HCT116 (cell line): ENCODE results near the gene OPN4. TPM values are rescaled to one million over a fixed set of nuclear protein-coding genes. Genes with fewer than 3 reads are reported as not detected.

Experiments used
- ATAC-seq: fragments of 200-7000 bp; cut with Tn5 transposase; 2 replicates; pipeline ENCODE4 v1.9.1; 2020; ENCODE audit warnings: mild to moderate bottlenecking, moderate library complexity
- BruUV-seq: library from RNA; stranded (reverse); fragments of 400-500 nt; replicated peaks from 2 replicates; lab custom pipeline; 2021; lab: Mats Ljungman, UMichigan
- CTCF ChIA-PET: fragments of 300-600 bp; sonication (Branson Sonifier 250); formaldehyde crosslinking; loops from one replicate; lab custom pipeline; 2021; ENCODE audit warnings: antibody characterized with exemption; lab: Charles Lee
- POLR2A ChIA-PET: fragments of 300-600, 350-600 bp; sonication (Branson Sonifier 250); formaldehyde crosslinking; loops from one replicate; lab custom pipeline; 2021; ENCODE audit warnings: antibody characterized with exemption; lab: Charles Lee
- RAD21 ChIA-PET, 2 experiments: fragments of 300-600 bp; sonication (Branson Sonifier 250); formaldehyde crosslinking; loops; one replicate each; lab custom pipeline; 2023; ENCODE audit warnings: low total read pairs in 2 of 2; ENCODE audit not compliant: uncharacterized antibody in 2 of 2, unreplicated experiment in 2 of 2, low non-redundant PET in 1 of 2; lab: Charles Lee
- DNase-seq: peaks from one replicate; pipeline ENCODE4 v3.0.0-alpha.2; 2010; ENCODE audit warnings: low read depth, low spot score
- H2AFZ ChIP-seq: fragments of 200-600 bp; shearing (Covaris generic), sonication (generic); 2 replicates; pipeline ENCODE4 v1.6.1; 2017; ENCODE audit warnings: low read depth, mixed run types, mixed read lengths, antibody characterized with exemption, low read length; ENCODE audit not compliant: poor library complexity, severe bottlenecking
- H3K27ac ChIP-seq: 2 replicates; pipeline ENCODE4 v1.5.1; 2012; ENCODE audit warnings: low read depth, low read length
- H3K27me3 ChIP-seq: fragments of 200-600 bp; sonication (generic); 2 replicates; pipeline ENCODE4 v1.6.1; 2016; ENCODE audit warnings: mixed run types, low read length, mixed read lengths; ENCODE audit not compliant: insufficient read depth
- H3K36me3 ChIP-seq, 2 experiments: fragments of 200-500 bp in 1 of 2; fragments of 200-600 bp in 1 of 2; sonication (Bioruptor generic) in 1 of 2; sonication (generic) in 1 of 2; 2 replicates each; pipeline versions ENCODE4 v1.5.1 to v1.6.1; 2014 to 2016; ENCODE audit warnings: low read length in 2 of 2, inconsistent platforms in 1 of 2, mixed read lengths in 1 of 2, mixed run types in 1 of 2; ENCODE audit not compliant: insufficient read depth in 2 of 2, control insufficient read depth in 1 of 2
- H3K4me1 ChIP-seq, 2 experiments: fragments of 200-600 bp in 1 of 2; sonication (generic) in 1 of 2; 2 replicates each; pipeline versions ENCODE4 v1.5.1 to v1.6.1; 2012 to 2017; ENCODE audit warnings: low read length in 2 of 2, inconsistent platforms in 1 of 2, mild to moderate bottlenecking in 1 of 2, mixed read lengths in 1 of 2, mixed run types in 1 of 2, moderate library complexity in 1 of 2; ENCODE audit not compliant: insufficient read depth in 2 of 2, control insufficient read depth in 1 of 2
- H3K4me2 ChIP-seq: fragments of 200-600 bp; sonication (generic); 2 replicates; pipeline ENCODE4 v1.6.1; 2017; ENCODE audit warnings: mixed run types, low read length, mixed read lengths
- H3K4me3 ChIP-seq, 2 experiments: fragments of 200-600 bp in 1 of 2; sonication (generic) in 1 of 2; replicated peaks in 1 of 2; 2 replicates each; pipeline ENCODE4 v1.5.1; 2011 to 2016; ENCODE audit warnings: low read length in 2 of 2, control low read depth in 1 of 2, low read depth in 1 of 2, mild to moderate bottlenecking in 1 of 2, mixed read lengths in 1 of 2, mixed run types in 1 of 2
- H3K79me2 ChIP-seq: fragments of 200-600 bp; sonication (generic); 2 replicates; pipeline ENCODE4 v1.6.1; 2017; ENCODE audit warnings: mild to moderate bottlenecking, mixed run types, low read length, moderate library complexity, mixed read lengths; ENCODE audit not compliant: insufficient read depth
- H3K9ac ChIP-seq: fragments of 200-600 bp; sonication (generic); 2 replicates; pipeline ENCODE4 v1.6.1; 2016; ENCODE audit warnings: low read length, mixed read lengths
- H3K9me2 ChIP-seq: fragments of 200-600 bp; sonication (generic), shearing (Covaris generic); 2 replicates; pipeline ENCODE4 v1.6.1; 2017; ENCODE audit warnings: mixed run types, mild to moderate bottlenecking, moderate library complexity; ENCODE audit not compliant: insufficient read depth
- H3K9me3 ChIP-seq, 2 experiments: fragments of 200-500 bp in 1 of 2; fragments of 200-600 bp in 1 of 2; sonication (Bioruptor generic) in 1 of 2; sonication (generic) in 1 of 2; 2 replicates each; pipeline ENCODE4 v1.6.1; 2014 to 2017; ENCODE audit warnings: low read length in 2 of 2, mixed read lengths in 2 of 2, inconsistent platforms in 1 of 2, low read depth in 1 of 2, mild to moderate bottlenecking in 1 of 2, mixed run types in 1 of 2, moderate library complexity in 1 of 2; ENCODE audit not compliant: control insufficient read depth in 1 of 2, insufficient read depth in 1 of 2
- H4K20me1 ChIP-seq: fragments of 200-600 bp; sonication (generic), shearing (Covaris generic); 2 replicates; pipeline ENCODE4 v1.6.1; 2017; ENCODE audit warnings: mixed run types, mild to moderate bottlenecking, moderate library complexity; ENCODE audit not compliant: insufficient read depth
- CBX3 ChIP-seq: IDR thresholded peaks from 2 replicates; pipeline ENCODE4 v1.6.1; 2012; ENCODE audit warnings: low read depth
- CEBPB ChIP-seq: IDR thresholded peaks from 2 replicates; pipeline ENCODE4 v1.6.1; 2012; ENCODE audit warnings: low read depth
- EGR1 ChIP-seq: IDR thresholded peaks from 2 replicates; pipeline ENCODE4 v1.6.1; 2012; ENCODE audit warnings: low read depth
- ELF1 ChIP-seq: IDR thresholded peaks from 2 replicates; pipeline ENCODE4 v1.6.1; 2012; ENCODE audit warnings: low read depth, borderline replicate concordance
- EZH2 ChIP-seq: fragments of 200-600 bp; sonication (generic); IDR thresholded peaks from 2 replicates; pipeline ENCODE4 v1.6.1; 2017; ENCODE audit warnings: antibody characterized with exemption, mixed run types
- EZH2phosphoT487 ChIP-seq: fragments of 200-600 bp; IDR thresholded peaks from 2 replicates; pipeline ENCODE4 v1.6.1; 2018; ENCODE audit warnings: antibody characterized with exemption, borderline replicate concordance
- FOSL1 ChIP-seq: IDR thresholded peaks from 2 replicates; pipeline ENCODE4 v1.6.1; 2012; ENCODE audit warnings: low read depth
- POLR2A ChIP-seq: IDR thresholded peaks from 2 replicates; pipeline ENCODE4 v1.7.0; 2011; ENCODE audit warnings: borderline replicate concordance; ENCODE audit not compliant: insufficient read depth, insufficient read length; ENCODE audit errors: extremely low read depth
- RAD21 ChIP-seq: IDR thresholded peaks from 2 replicates; pipeline ENCODE4 v1.6.1; 2012; ENCODE audit warnings: low read depth, mild to moderate bottlenecking
- SRF ChIP-seq: IDR thresholded peaks from 2 replicates; pipeline ENCODE4 v1.6.1; 2012; ENCODE audit warnings: low read depth
- ZNF274 ChIP-seq: fragments of 200-500 bp; sonication (Bioruptor generic); IDR thresholded peaks from 2 replicates; pipeline ENCODE4 v1.6.1; 2014; ENCODE audit warnings: mild to moderate bottlenecking, low read depth, low read length, inconsistent platforms
- intact Hi-C: fragments of 100-400 bp; cut with micrococcal nuclease; formaldehyde crosslinking; loops from 2 replicates; pipeline ENCODE4 v1.10.0; 2022
- total RNA-seq: library from RNA; stranded (reverse); gene quantifications from one replicate; pipeline ENCODE4 v1.2.1, GENCODE V29; 2021; ENCODE audit not compliant: unreplicated experiment
- TF ChIP-seq, protein P1 (sequence below), 3 experiments: fragments of 200-600 bp in 1 of 3; sonication (generic) in 1 of 3; IDR thresholded peaks in 2 of 3; conservative IDR thresholded peaks in 1 of 3; 2 replicates each; pipeline ENCODE4 v1.5.1; 2012 to 2017; ENCODE audit warnings: low read depth in 2 of 3, low read length in 2 of 3, antibody characterized with exemption in 1 of 3, borderline replicate concordance in 1 of 3, control low read depth in 1 of 3, mild to moderate bottlenecking in 1 of 3, mixed read lengths in 1 of 3, mixed run types in 1 of 3, moderate library complexity in 1 of 3; ENCODE audit not compliant: insufficient read depth in 1 of 3
- TF ChIP-seq, protein P2 (sequence below): IDR thresholded peaks from 2 replicates; pipeline ENCODE4 v1.6.1; 2012
- TF ChIP-seq, protein P3 (sequence below): IDR thresholded peaks from 2 replicates; pipeline ENCODE4 v1.6.1; 2011; ENCODE audit warnings: mild to moderate bottlenecking, low read length, moderate library complexity; ENCODE audit not compliant: insufficient replicate concordance; ENCODE audit errors: extremely low read depth
- TF ChIP-seq, protein P4 (sequence below): IDR thresholded peaks from 2 replicates; pipeline ENCODE4 v1.6.1; 2012

OPN4 gene
- total RNA-seq, 1 experiment from 2014 or later, result not detected

DNA sequence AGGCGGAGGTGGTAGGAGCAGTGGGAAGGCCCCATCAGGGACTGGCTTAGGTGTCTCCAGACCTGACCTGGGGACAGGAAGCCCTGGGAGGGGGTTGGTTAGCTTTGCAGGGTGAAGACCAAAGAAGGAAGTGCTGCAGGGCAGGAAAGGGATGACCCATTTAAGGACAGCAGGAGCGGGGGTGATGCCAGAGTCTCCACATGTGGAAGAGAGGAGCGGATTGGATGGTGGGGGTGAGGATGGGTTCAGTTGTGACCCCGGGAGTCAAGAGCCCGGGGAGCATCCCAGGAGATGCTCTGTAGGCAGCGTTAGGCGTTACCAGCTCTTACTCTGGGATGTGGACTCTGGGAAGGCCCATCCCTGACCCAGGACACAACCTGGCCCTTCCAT lies 10.9 kb downstream of the OPN4 start:
- intact Hi-C loops, result no loop called here
- Histone ChIP-seq H4K20me1 (no peaks in the 10 kb centered on the region), H3K9ac (no peak overlapping the region), H3K4me2 (no peak overlapping the region), H3K27me3 (no peaks in the 10 kb centered on the region), H3K27ac (no peak overlapping the region), H3K9me3 (no peaks in the 10 kb centered on the region), H3K4me1 (peaks cover 9 to 18% of the 10 kb centered on the region in 2 experiments), H3K4me3 (no peak overlapping the region), H3K36me3 (no peaks in the 10 kb centered on the region), H2AFZ (no peak overlapping the region), H3K9me2 (no peaks in the 10 kb centered on the region), H3K79me2 (no peaks in the 10 kb centered on the region)
- CTCF ChIA-PET, result no interaction called here
- BruUV-seq, result no TSS peak
- RAD21 ChIA-PET, result no interaction called here
- POLR2A ChIA-PET, result no interaction called here
- TF ChIP-seq EZH2 (no peak), POLR2A (no peak), CBX3 (no peak), CEBPB (no peak), FOSL1 (no peak), EZH2phosphoT487 (no peak), EGR1 (no peak)
- TF ChIP-seq, protein P1, sequence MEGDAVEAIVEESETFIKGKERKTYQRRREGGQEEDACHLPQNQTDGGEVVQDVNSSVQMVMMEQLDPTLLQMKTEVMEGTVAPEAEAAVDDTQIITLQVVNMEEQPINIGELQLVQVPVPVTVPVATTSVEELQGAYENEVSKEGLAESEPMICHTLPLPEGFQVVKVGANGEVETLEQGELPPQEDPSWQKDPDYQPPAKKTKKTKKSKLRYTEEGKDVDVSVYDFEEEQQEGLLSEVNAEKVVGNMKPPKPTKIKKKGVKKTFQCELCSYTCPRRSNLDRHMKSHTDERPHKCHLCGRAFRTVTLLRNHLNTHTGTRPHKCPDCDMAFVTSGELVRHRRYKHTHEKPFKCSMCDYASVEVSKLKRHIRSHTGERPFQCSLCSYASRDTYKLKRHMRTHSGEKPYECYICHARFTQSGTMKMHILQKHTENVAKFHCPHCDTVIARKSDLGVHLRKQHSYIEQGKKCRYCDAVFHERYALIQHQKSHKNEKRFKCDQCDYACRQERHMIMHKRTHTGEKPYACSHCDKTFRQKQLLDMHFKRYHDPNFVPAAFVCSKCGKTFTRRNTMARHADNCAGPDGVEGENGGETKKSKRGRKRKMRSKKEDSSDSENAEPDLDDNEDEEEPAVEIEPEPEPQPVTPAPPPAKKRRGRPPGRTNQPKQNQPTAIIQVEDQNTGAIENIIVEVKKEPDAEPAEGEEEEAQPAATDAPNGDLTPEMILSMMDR (IDR thresholded peaks at IDR 0.05 in 2 of 3, conservative IDR thresholded peaks at IDR 0.05 in 1 of 3; ENCODE audit: borderline replicate concordance in 1 of 3, insufficient read depth in 1 of 3, low read depth in 2 of 3, low read length in 2 of 3), result no peak
- no peak for DNase-seq
- ATAC-seq, result no peak

DNA sequence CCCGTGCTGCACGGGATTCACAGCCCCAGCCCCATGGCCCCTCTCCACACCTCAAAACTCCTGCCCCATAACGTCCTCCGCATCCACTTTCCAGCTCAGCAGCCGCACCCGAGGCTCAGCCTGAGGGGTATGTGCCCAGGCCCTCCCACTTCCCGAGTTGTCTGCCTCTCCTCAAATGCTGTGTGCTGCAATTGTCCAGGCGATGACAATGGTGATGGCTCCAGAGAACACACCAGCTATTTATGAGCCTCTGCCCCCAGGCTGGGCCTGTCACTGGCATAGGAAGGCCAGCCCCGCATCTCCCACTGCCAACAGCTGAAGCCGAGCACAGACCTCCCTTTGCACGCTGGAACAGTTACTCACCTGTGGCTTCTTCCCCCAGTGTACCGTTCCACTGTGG lies 11.5 kb downstream of the OPN4 start:
- H4K20me1 ChIP-seq, result no peaks in the 10 kb centered on the region
- ChIA-PET POLR2A (no interaction called here), CTCF (no interaction called here), RAD21 (no interaction called here)
- no peak overlapping the region for H3K4me2 ChIP-seq
- no peaks in the 10 kb centered on the region for H3K27me3 ChIP-seq
- intact Hi-C loops, result no loop called here
- H3K27ac ChIP-seq, result no peak overlapping the region
- no peaks in the 10 kb centered on the region for H3K79me2 ChIP-seq
- ATAC-seq (no peak), DNase-seq (no peak)
- no TSS peak for BruUV-seq
- no peaks in the 10 kb centered on the region for H3K36me3 ChIP-seq
- H3K9me3 ChIP-seq, result no peaks in the 10 kb centered on the region
- no peak overlapping the region for H2AFZ ChIP-seq
- no peak overlapping the region for H3K9ac ChIP-seq
- H3K9me2 ChIP-seq, result no peaks in the 10 kb centered on the region
- H3K4me1 ChIP-seq, result peaks cover 9 to 18% of the 10 kb centered on the region in 2 experiments
- no peak overlapping the region for H3K4me3 ChIP-seq
- TF ChIP-seq CBX3 (no peak), RAD21 (no peak), POLR2A (no peak), ELF1 (no peak), ZNF274 (no peak), CEBPB (no peak), SRF (no peak), EZH2 (no peak), FOSL1 (no peak), EZH2phosphoT487 (no peak)
- TF ChIP-seq, protein P2, sequence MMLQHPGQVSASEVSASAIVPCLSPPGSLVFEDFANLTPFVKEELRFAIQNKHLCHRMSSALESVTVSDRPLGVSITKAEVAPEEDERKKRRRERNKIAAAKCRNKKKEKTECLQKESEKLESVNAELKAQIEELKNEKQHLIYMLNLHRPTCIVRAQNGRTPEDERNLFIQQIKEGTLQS, result no peak
- TF ChIP-seq, protein P3, sequence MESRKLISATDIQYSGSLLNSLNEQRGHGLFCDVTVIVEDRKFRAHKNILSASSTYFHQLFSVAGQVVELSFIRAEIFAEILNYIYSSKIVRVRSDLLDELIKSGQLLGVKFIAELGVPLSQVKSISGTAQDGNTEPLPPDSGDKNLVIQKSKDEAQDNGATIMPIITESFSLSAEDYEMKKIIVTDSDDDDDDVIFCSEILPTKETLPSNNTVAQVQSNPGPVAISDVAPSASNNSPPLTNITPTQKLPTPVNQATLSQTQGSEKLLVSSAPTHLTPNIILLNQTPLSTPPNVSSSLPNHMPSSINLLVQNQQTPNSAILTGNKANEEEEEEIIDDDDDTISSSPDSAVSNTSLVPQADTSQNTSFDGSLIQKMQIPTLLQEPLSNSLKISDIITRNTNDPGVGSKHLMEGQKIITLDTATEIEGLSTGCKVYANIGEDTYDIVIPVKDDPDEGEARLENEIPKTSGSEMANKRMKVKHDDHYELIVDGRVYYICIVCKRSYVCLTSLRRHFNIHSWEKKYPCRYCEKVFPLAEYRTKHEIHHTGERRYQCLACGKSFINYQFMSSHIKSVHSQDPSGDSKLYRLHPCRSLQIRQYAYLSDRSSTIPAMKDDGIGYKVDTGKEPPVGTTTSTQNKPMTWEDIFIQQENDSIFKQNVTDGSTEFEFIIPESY, result no peak
- TF ChIP-seq, protein P4, sequence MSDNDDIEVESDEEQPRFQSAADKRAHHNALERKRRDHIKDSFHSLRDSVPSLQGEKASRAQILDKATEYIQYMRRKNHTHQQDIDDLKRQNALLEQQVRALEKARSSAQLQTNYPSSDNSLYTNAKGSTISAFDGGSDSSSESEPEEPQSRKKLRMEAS, result no peak
